Measurements from ENCODE around the gene CSF1R.
"Not testable (repeated sequence)": the region's sequence is repeated elsewhere in the genome, so short reads cannot be mapped to it uniquely, and the experiment has no call there.

The CSF1R gene

DNA sequence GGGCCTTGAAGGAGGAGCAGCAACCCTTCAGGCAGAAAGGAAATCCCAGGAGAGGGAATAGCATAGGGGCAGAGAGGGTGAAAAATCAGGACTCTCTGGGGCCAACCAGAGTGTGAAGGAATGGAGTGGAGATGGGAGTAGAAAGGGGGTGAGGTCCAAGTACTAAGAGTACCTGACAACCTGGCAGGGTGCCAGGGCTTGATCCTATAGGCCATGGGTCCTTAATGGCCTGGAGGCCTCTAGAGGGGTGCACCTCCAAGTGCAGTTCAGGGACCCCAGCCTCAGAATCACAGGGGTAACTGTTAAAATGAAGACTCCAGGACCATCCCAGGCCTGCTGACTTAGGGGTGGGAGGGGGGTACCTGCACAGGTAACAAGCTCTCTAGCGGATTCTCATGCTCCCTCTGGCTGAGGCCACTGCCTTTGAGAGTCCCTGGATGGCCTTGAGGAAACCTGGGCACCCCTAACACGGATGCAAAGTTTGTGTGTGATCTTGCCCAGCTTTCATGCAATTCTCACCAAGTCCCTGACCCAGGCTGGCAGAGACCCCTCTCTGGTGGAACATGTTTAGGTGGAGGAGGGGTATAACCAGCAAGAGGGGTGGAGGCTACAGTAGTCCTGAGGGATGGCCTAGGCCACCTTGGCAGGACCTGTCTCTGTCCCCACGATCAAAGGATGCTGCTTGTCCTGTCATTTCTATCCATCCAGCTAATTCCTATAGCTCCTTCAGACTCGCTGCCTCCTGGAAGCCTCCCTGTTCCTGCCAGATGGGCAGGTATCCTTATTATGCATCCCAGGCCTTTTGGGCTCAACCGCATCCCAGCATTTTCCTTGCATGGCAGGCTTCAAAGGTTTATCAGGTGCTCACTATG lies 17.6 kb upstream of the CSF1R start:
- no peak for DNase-seq (ENCODE audit: low read depth)

DNA sequence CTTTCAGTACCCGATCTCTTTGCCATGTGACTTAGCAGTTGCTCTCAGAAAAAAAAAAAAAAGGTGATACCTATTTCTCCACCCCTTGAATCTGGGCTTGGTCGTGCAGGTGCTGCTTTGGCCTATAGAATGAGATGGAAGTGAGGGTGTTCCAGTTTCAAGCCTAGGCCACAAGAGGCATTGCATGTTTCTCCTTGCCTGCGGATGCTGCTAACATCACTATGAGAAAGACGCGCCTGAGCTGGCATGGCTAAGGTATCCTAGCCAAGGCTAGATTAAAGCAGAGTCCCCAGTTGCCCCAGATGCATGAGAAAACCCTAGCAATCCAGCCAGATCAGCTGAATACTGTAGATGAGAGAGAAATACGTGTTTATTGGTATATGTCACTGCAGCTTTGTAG lies 14.7 kb upstream of the CSF1R start:
- DNase-seq (ENCODE audit: low read depth) = no peak

DNA sequence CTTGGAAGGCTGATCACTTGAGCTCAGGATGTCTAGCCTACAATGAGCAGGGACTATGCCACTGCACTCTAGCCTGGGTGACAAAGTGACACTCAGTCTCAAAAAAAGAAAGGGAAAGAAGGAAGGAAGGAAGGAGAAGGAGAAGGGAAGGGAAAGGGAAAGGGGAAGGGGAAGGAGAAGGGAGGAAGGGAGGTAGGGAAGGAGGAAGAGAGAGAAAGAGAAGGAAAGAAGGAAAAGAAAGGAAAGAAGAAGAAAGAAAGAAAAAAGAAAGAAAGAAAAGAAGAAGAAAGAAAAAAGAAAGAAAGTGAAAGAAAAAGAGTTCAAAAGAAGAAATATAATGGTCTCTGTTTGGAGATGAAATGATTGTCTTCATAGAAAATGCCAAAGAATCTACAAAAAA lies 10.8 kb upstream of the CSF1R start:
- no peak for DNase-seq (ENCODE audit: low read depth)

DNA sequence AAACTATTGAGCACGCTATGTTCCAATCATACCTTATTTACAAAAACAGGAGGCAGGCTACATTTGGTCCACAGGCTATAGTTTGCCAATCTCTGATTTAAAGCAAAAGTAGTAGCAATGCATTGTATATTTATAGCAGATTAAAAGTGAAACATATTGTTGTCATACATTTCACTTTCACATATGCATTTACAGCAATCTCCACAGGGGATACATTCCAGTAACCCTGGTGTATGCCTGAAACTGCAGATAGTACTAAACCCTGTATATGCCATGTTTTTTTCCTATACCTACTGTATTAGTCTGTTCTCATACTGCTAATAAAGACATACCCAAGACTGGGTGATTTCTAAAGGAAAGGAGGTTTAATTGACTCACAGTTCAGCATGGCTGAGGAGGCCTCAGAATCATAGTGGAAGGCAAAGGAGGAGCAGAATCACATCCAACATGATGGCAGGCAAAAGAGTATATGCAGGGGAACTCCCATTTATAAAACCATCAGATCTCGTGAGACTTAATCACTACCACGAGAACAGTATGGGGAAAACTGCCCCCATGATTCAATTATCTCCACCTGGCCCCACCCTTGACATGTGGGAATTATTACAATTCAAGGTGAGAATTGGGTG lies 5.9 kb upstream of the CSF1R start:
- DNase-seq (ENCODE audit: low read depth) = no peak

DNA sequence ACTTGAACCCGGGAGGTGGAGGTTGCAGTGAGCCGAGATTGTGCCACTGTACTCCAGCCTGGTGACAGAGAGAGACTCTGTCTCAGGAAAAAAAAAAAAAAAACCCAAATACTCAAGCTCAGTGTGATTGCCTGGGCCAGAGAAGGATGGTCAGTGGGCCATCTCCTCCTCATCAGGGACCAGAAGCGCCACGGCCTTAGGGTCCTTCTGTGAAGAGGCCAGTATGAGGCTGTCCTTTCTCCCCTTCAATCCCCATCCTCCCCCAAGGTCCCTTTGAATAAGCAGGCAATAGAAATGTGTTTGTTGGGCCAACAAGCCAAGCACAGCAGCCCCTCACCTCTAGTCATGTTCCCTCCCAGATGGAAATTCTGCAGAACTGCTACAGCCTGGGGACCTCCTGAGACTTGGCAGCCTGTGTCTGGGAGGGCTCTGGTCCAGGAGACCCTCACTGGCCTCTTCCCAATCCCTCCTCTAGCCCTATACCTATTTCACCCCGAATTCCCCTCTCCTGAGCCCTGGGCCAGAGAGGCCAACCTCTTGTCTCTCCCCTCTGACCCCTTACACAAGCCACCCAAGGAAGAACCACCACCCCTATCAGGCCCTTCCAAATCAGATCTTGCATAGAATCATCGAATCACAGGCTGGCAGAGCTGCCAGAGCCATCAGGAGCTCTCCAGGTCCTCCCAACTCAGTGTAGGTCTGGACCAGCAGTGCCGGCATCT lies 1.0 kb downstream of the CSF1R start:
- no peak for DNase-seq (ENCODE audit: low read depth)

DNA sequence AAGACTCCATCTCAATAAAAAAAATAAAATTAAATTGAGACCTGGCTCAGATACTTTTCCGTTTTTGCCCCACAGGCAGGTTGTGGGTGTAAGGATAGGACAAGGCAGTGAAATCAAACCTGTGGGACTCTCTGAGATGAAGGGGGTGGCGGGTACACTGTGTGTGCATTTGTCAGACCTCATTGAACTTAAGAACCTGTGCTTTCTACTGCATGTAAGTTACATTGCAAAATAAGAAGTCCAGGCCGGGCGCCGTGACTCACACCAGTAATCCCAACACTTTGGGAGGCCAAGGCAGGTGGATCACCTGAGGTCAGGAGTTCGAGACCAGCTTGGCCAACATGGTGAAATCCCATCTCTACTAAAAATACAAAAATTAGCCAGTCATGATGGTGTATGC lies 1.6 kb downstream of the CSF1R start:
- not testable (repeated sequence) for DNase-seq (ENCODE audit: low read depth)

DNA sequence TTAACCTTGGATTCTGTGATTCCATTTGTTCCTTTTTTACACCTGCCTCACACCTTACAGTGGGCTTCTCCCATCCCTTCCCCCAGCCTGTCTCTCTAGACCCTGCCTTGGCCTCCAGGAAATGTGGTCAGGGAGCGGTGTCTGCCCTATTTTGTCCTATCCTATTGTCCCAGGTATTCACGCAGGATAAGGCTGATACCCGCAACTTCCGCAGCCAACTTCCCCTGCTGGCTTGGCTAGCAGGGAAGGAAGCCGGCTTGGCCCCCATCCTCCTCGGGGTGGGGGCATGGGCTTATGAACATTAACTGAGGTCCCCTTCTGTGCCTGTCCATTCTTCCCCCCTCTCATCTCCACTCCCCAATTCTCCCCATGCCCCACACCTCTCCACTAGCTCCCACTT lies 3.5 kb downstream of the CSF1R start:
- no peak for DNase-seq (ENCODE audit: low read depth)

DNA sequence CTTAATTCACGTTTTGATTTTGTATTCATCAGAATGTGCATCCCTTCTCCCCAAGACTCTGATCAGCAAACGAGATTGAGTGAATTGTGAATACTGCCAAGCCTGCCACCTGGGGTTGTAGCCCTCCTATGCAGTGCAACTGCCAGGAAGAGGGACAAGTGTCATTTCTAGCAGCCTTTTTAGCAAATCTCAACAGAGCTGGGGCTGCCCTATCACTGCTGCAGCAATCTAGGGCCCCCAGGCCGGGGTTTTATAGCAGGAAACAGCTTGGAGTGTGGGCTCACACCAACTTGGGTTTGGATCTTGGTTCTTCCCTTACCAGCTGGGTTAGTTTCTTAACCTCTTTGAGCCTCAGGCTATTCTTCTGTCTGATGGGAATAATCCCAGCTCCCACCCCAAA lies 4.0 kb downstream of the CSF1R start:
- DNase-seq (ENCODE audit: low read depth) = no peak

DNA sequence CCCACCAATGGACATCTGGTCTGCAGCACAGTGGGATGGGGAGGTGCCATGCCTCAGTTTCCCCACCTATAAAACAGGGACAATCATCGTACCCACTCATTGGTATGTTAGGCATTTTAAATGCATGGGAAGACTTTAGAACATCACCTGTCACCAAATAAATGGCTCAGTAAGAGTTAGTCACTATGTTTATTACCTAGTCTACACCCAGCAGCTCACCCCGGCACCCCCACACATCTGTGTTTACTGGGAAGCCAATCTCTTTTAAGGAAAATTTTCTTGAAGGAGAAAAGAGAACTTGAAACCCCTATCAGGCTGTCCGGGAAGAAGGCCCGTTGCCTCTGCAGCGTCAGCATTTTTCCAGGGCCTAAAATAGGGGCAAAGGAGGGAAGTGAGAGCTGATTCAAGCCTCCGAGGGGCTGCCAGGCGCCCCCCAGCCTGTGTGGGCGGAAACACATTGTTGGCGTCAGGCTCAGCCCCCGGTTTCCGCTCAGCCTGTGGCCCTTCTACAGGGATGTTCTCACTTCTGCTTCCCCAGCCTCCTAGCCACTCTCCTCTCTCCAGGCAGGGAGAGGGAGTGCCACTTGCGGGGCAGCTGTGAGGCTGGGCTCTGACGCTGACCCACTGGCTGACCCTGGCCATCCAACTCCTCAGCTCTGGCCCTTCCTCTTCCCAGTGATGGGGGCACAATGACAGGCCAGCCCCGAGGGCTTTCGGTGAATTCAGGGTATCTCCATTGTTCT lies 4.6 kb downstream of the CSF1R start:
- no peak for DNase-seq (ENCODE audit: low read depth)

DNA sequence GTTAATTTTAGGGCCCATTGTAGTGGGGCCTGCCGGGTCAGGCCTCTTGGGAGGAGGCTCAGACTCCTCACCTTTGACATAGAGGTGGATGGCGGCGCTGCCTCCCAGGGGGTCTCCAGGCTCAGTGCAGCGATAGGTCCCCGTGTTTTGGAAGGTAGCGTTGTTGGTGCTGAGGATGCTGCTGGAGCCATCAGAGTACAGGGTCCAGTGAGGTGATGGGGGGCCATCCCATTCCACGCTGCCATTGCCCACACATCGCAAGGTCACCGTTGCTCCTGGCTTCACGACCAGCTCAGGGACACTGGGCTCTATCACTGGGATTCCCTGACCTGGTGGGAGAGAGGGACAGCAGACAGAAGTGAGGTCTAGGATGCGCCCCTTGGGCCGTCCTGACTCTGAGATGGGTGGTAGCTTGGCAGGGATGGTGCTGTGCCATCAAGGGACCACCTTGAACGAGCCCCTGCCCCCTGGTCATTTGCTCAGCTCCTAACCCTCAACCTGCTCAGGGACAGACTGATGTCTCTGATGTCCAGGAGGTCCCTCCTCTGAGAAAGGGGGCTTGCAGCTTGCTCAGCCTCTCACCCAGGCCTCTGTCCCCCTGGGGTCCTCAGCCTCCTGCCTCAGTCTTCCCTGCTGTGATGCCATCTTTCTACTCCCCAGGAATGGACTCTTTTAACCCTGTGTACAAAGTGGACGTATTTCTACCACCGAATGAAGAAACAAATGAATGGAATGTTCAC lies 5.5 kb downstream of the CSF1R start:
- no peak for DNase-seq (ENCODE audit: low read depth)

DNA sequence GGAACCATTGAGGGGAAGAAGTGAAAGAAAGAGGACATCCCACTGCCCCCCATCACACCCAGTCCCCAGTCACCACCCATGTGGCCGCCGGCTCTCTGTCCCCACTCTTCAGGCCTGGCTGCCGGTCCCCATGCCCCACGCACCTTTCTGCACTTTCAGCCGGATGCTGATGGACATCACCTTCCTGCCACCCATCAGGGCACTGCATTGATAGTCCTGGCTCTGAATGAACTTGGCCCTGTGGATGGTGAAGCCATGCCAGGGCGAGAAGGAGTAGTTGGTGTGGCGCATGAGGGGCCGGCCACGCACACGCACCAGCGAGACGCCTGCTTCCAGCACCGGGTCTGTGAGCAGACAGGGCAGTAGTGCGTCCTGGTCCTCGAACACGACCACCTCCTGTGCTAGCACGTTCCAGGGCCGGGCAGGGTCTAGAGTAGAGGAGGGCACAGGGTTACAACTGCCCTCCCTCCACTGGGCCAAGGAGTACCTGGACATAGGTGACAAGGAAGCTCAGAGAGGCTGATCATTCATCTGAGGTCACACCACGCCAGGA lies 6.4 kb downstream of the CSF1R start:
- DNase-seq (ENCODE audit: low read depth) = no peak

DNA sequence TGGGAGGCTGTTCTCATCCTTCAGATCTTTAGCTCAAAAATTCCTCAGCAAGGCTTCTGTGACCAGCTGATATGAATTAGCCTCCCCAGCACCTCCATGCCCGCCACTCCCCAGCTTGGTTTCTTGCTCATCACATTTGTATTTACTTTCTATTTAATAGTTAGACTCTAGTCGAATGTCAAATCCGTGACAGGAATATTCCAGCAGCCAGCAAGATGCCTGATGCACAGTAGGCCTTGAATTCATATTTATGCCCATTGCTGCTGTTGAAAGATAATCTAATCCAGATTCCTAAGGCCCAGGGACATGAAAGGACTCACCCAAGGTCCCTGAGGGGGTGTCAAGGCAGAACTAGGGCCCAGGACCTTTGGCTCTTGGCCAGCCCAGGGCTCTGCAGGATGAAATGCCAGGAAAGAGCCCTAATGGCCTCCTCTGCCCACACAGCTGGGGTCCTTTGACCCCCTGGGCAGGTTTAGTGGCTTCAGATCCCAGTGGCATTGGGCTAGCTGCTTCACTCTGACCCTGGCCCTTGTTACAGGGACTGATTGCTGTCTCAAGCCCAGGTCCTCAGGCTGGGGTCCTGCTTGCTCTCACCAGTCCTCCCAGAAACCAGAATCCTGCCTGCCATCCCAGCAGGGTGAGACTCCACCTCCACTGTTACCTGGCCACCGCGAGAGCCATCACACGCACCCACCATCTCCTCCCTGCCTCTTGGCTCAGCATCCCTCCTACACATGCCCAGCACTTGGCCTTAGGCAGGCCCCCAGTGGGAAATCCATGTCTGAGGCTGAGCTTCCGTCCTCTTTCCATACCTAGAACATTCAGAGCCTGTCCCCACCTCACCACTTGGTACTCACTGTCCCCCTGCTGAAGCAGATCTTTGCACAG lies 7.3 kb downstream of the CSF1R start:
- no peak for DNase-seq (ENCODE audit: low read depth)

DNA sequence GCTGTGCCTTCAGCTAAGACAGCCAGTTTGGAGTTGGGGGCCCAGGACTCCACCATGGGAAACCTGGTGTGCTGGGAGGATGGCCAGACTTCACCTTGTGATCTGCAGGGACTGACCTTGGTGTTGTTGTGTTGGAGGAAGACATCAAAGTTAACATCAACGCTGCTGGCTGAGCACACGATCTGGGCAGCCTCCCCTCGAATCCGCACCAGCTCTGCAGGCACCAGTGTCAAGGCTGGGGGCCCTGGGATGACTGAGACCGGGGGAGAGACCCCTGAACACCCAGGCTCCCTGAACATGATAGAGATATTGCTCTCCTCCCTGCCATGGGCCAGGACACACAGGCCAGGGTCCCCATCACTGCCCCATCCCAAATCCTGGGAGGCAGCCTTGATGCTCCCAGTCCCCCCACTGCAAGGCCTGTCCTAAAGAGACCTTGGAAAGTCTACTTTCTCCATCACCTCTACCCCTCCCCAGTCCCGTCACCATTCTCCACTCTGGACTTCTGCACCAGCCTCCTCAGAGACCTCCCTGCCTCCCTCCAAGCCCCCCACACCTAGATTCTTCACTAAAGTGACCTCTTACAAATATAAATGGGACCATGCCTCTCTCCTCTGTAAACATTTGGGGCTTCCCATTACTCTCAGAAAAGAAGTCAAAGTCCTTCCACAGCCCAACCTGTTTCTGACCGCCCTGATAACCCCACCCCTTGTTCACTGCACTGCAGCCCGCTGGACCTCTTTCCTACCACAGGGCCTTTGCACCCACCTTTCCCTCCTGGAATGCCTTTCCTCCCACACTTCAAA lies 8.2 kb downstream of the CSF1R start:
- DNase-seq (ENCODE audit: low read depth) = no peak

DNA sequence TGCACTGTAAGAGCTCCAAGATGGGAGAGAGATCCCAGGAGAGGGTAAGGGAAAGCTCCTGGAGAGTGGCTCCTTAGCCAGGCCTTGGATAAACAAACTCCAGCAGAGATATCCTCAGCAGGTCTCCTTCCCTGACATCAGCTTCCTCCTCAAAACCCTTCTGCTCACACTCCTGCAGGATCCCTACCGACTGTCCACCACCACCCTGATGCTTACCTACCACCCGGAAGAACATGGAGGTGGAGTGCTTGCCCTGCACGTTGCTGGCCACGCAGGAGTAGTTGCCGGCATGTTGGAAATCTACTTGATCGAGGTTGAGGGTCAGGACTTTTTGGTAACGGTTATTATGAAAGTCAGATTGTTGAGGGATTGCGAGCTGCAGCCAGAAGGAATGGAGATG lies 9.3 kb downstream of the CSF1R start:
- no peak for DNase-seq (ENCODE audit: low read depth)

DNA sequence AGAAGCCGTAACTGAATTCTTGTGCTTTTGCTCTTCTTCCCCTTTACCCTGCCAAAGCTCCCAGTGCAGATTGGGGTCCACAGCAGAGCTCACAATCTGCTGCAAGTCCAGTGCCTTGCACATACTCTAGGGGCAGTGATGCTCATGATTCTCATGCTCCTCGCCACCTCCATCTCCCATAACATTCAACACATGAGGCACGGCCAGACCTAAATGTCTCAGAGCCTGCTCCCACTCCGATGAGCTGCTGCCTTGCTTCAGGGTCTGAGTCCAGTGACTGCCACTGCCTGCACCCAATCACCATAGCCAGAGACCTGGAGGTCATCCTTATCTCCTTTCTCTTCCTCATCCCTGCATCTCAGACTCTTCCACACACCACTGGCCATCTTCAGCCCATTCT lies 10.5 kb downstream of the CSF1R start:
- DNase-seq (ENCODE audit: low read depth) = no peak

DNA sequence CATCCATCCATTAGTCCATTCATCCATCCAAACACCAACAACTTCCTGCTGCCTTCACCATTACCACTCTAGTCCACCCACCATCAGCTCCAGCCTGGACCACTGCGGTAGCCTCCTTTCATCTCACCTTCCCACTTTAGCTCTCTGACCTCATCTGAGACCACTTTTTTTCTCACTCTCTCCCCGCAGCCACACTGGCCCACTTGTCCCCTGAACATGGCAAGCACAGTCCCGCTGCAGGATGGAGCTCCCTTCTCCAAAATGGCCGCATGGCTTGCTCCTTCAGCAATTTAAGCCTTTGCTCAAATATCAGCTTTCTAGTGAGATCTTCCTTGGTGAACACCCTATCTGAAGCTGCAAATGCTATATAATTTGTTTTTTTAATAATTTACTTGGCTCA lies 11.1 kb downstream of the CSF1R start:
- no peak for DNase-seq (ENCODE audit: low read depth)

DNA sequence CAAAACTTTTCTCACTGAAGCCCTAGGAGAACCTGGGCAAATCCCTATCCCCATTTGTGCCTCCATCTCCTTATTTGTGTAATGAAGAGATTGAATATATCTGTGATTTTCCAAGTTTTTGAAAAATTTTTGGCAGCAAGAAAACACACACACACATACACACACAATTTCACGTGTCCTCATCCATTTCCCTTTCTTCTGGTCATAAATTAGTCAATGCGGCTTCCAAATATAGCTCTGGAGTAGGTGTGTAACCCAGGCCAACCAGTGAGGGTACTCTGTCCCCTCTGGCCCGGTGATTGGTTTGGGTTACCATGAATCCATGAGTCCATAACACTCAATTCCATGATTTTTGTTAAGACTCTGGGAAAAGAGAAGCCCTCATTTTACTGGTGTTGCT lies 12.7 kb downstream of the CSF1R start:
- no peak for DNase-seq (ENCODE audit: low read depth)

DNA sequence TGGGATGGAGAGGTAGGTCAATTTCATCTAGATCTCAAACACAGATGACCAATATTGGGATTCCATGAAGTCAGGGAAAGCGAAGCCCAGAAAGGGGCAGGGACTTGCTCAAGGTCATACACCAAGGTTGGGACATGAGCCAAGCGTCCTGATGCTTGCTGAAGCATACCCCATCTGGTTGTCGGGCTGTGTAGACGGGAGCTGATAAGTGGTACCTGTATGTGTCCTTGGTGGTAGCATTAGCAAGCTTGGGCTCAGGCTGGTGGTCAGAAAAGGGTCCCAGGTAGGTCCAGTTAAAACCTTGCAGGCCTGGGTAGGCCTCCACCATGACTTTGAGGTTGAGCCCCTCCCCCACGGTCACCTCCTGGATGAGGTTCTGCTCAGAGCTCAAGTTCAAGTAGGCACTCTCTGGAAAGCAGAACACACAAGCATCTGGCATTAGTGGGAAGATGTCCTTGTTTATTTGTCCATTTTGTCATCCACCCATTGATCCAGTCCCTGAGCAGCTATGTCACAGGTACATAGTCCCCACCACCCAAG lies 13.2 kb downstream of the CSF1R start:
- no peak for DNase-seq (ENCODE audit: low read depth)

DNA sequence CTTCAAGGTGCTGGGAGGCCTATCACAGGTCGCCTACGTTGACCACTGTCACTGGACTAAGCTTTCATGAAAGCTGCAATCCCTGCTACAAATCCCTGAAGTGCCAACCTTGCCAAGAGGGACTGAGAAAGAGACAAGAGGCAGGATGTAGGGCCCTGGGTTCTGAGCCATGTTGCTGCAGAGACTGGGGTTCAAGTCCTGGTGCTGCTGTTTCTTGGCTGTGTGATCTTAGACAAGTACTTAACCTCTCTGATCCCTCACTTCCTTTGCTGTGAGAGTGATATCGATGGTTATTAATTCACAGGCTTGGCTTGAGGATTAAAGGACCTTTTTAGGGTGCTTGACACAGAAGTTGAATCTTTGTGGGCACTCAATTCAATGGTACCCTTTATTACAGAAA lies 15.5 kb downstream of the CSF1R start:
- DNase-seq (ENCODE audit: low read depth) = no peak
